ENCODE measurements around the gene RAP1A. TPM values are rescaled to one million over a fixed set of nuclear protein-coding genes. Genes with fewer than 3 reads are reported as not detected.

The RAP1A gene
- polyA plus RNA-seq, 1 donor (not counting 4 experiments of a cell fraction or from before 2014, with no cell fraction given): 70.3 TPM

DNA sequence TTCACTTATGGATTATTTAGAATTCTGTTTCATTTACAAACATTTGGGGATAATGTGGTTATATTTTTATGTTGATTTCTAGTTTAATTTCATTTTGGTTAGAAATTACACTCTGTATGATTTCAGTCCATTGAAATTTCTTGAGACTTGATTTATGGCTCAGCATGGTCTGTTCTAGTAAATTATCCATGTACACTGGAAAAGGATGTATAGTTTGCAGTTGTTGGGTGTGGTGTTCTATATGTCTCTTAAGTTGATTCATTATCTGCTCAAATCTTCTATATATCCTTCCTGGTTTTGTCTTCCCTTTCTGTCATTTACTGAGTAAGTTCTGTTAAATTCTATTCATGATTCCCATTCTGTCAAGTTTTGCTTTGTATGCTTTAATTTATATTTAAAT lies 52.3 kb downstream of the RAP1A start:
- Histone ChIP-seq H3K9me3 (ENCODE audit: control insufficient read depth, low read depth, low read length) (no peaks in the 10 kb centered on the region), H2AFZ (ENCODE audit: control insufficient read depth, low read length) (no peak overlapping the region), H3K4me2 (ENCODE audit: control insufficient read depth, extremely low read depth, insufficient read depth, low read depth, low read length) (no peak overlapping the region), H3K9me1 (ENCODE audit: control insufficient read depth, extremely low read depth, insufficient read depth, low read length) (no peaks in the 10 kb centered on the region), H3K9ac (ENCODE audit: control insufficient read depth, extremely low read depth, insufficient read depth, low read length) (no peak overlapping the region), H3K4me3 (ENCODE audit: control insufficient read depth in 2 of 3, extremely low read depth in 1 of 3, insufficient read depth in 2 of 3, low read depth in 1 of 3, low read length in 3 of 3) (no peak overlapping the region), H3K4me1 (ENCODE audit: control insufficient read depth, extremely low read depth, insufficient read depth, low read length) (no peaks in the 10 kb centered on the region), H3K27me3 (ENCODE audit: control insufficient read depth, extremely low read depth, insufficient read depth, low read length) (no peaks in the 10 kb centered on the region), H3K27ac (ENCODE audit: control insufficient read depth, insufficient read depth, low read length) (no peak overlapping the region), H4K20me1 (ENCODE audit: control insufficient read depth, extremely low read depth, insufficient read depth, low read length) (no peaks in the 10 kb centered on the region), H3K79me2 (ENCODE audit: control insufficient read depth, insufficient read depth, low read length) (peaks cover 33% of the 10 kb centered on the region), H3K36me3 (ENCODE audit: control insufficient read depth in 2 of 2, extremely low read depth in 1 of 2, insufficient read depth in 2 of 2, low read length in 2 of 2) (peaks cover 0 to 2% of the 10 kb centered on the region in 2 experiments)
- TF ChIP-seq EZH2 (IDR thresholded peaks at IDR 0.05; ENCODE audit: low read length): no peak
- TF ChIP-seq, protein P1, sequence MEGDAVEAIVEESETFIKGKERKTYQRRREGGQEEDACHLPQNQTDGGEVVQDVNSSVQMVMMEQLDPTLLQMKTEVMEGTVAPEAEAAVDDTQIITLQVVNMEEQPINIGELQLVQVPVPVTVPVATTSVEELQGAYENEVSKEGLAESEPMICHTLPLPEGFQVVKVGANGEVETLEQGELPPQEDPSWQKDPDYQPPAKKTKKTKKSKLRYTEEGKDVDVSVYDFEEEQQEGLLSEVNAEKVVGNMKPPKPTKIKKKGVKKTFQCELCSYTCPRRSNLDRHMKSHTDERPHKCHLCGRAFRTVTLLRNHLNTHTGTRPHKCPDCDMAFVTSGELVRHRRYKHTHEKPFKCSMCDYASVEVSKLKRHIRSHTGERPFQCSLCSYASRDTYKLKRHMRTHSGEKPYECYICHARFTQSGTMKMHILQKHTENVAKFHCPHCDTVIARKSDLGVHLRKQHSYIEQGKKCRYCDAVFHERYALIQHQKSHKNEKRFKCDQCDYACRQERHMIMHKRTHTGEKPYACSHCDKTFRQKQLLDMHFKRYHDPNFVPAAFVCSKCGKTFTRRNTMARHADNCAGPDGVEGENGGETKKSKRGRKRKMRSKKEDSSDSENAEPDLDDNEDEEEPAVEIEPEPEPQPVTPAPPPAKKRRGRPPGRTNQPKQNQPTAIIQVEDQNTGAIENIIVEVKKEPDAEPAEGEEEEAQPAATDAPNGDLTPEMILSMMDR (optimal IDR thresholded peaks at IDR 0.05 in 1 of 3, IDR thresholded peaks at IDR 0.05 in 1 of 3, conservative IDR thresholded peaks at IDR 0.05 in 1 of 3; ENCODE audit: extremely low read depth in 1 of 3, insufficient read depth in 2 of 3, low read length in 3 of 3): no peak
- dilution Hi-C loops (cut with MboI; ENCODE audit: extremely low pct_ligation_motif_present, low sequenced_read_pairs): no loop called here
- no peak for FAIRE-seq
- no peak for DNase-seq (ENCODE audit: low read depth, low spot score)

DNA sequence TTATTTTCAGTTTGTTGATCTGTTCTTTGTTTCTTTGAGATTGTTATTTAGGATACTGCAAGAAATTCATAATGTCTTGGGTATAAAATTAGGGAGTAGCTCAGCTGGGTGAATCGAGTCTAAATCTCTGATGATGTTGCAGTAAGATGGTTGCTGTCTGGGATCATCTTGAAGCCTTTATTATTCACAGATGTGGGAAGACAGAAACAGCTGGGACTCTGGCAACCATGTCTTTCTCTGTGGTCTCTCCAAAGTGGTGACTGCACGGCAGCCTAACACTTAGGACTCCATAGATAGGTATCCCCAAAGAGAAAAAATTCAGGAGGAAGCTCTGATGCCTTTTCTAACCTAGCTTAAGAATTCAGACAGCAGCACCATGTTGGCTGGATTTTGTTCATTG lies 52.7 kb downstream of the RAP1A start:
- no peak for FAIRE-seq
- dilution Hi-C loops (cut with MboI; ENCODE audit: extremely low pct_ligation_motif_present, low sequenced_read_pairs): no loop called here
- Histone ChIP-seq H2AFZ (ENCODE audit: control insufficient read depth, low read length) (no peak overlapping the region), H3K4me2 (ENCODE audit: control insufficient read depth, extremely low read depth, insufficient read depth, low read depth, low read length) (no peak overlapping the region), H3K27me3 (ENCODE audit: control insufficient read depth, extremely low read depth, insufficient read depth, low read length) (no peaks in the 10 kb centered on the region), H3K9ac (ENCODE audit: control insufficient read depth, extremely low read depth, insufficient read depth, low read length) (no peak overlapping the region), H3K4me3 (ENCODE audit: control insufficient read depth in 2 of 3, extremely low read depth in 1 of 3, insufficient read depth in 2 of 3, low read depth in 1 of 3, low read length in 3 of 3) (no peak overlapping the region), H3K9me3 (ENCODE audit: control insufficient read depth, low read depth, low read length) (no peaks in the 10 kb centered on the region), H3K79me2 (ENCODE audit: control insufficient read depth, insufficient read depth, low read length) (peaks cover 33% of the 10 kb centered on the region), H4K20me1 (ENCODE audit: control insufficient read depth, extremely low read depth, insufficient read depth, low read length) (no peaks in the 10 kb centered on the region), H3K36me3 (ENCODE audit: control insufficient read depth in 2 of 2, extremely low read depth in 1 of 2, insufficient read depth in 2 of 2, low read length in 2 of 2) (peaks cover 0 to 2% of the 10 kb centered on the region in 2 experiments), H3K27ac (ENCODE audit: control insufficient read depth, insufficient read depth, low read length) (no peak overlapping the region), H3K9me1 (ENCODE audit: control insufficient read depth, extremely low read depth, insufficient read depth, low read length) (no peaks in the 10 kb centered on the region), H3K4me1 (ENCODE audit: control insufficient read depth, extremely low read depth, insufficient read depth, low read length) (no peaks in the 10 kb centered on the region)
- DNase-seq (ENCODE audit: low read depth, low spot score): no peak
- no peak for TF ChIP-seq EZH2 (IDR thresholded peaks at IDR 0.05; ENCODE audit: low read length)
- TF ChIP-seq, protein P1 (optimal IDR thresholded peaks at IDR 0.05 in 1 of 3, IDR thresholded peaks at IDR 0.05 in 1 of 3, conservative IDR thresholded peaks at IDR 0.05 in 1 of 3; ENCODE audit: extremely low read depth in 1 of 3, insufficient read depth in 2 of 3, low read length in 3 of 3): no peak
